T-helper 2 cell treated with Interferon-gamma antibody and Interleukin-4, amounts not matched to agents 100 ng/mL and 5 ng/mL, for 36 hours (primary cell): ENCODE measurements around the gene ZFAND2B. TPM values are rescaled to one million over a fixed set of nuclear protein-coding genes. Genes with fewer than 3 reads are reported as not detected.
"Not testable (repeated sequence)": the region's sequence is repeated elsewhere in the genome, so short reads cannot be mapped to it uniquely, and the experiment has no call there.

Experiments
- intact Hi-C: fragments of 100-400 bp; cut with micrococcal nuclease; formaldehyde crosslinking; loops from one replicate; pipeline ENCODE4 v1.15.1; 2023
- total RNA-seq: library from RNA; stranded (reverse); gene quantifications from 2 replicates; pipeline ENCODE4 v1.2.3, GENCODE V29; 2022

The ZFAND2B gene
- total RNA-seq, 1 donor from 2014 or later: 53.0 TPM

DNA sequence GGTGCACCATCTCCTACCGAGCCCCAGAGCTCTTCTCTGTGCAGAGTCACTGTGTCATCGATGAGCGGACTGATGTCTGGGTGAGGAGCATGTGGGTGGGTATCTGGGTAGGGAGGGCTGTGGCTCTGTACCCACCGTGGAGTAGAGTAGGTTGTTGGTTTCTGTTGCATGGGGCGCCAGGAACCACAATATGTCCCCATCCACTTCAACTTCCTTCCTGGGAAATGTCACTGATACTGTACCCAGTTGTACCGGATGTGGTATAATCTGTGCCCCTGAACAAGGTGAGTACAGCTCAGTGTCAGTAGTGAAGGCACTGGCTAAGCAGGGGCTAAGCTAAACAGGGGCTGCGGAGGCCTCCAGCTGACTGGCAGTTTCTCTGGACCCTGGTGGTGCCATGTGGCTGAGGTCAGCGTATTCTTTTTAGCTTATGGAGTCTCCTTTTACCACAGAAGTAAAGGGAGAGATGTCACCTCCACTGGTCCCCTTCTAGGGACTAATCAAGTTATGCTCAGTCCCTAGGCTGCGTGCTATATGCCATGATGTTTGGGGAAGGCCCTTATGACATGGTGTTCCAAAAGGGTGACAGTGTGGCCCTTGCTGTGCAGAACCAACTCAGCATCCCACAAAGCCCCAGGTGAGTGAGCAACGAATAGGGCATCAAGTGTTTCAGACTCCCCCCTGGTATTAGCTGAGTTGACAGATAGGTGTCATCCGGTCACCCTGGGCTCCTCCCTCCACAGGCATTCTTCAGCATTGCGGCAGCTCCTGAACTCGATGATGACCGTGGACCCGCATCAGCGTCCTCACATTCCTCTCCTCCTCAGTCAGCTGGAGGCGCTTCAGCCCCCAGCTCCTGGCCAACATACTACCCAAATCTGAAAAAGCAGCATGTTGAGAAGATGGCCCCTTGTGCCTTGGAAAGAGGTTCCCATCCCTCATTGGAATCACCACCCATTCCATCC, 41.4 kb downstream of the ZFAND2B start:
- intact Hi-C loops: loop anchor here (5.0 kb wide), 1 partner anchor 351 kb away; no protein-coding TSS in a partner anchor

DNA sequence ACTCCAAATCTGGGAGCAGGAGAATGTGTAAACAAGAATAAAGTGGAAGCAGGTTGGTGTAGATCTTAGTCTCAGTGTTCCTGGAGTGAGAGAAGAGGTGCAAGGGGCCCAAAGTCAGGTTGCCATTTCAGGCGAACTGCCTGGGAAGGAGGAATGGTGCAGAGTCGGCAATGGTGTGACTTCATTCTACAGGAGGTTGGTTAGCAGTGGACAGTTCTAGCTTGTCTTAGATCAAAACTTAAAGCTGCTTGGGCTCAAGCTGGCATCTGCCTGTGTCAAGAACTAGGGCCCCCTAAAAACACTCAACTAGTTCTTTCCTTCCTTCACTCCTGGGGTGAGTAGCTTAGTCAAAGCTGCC, 42.2 kb downstream of the ZFAND2B start:
- intact Hi-C loops: loop anchor here (5.0 kb wide), 1 partner anchor 352 kb away; no protein-coding TSS in a partner anchor

DNA sequence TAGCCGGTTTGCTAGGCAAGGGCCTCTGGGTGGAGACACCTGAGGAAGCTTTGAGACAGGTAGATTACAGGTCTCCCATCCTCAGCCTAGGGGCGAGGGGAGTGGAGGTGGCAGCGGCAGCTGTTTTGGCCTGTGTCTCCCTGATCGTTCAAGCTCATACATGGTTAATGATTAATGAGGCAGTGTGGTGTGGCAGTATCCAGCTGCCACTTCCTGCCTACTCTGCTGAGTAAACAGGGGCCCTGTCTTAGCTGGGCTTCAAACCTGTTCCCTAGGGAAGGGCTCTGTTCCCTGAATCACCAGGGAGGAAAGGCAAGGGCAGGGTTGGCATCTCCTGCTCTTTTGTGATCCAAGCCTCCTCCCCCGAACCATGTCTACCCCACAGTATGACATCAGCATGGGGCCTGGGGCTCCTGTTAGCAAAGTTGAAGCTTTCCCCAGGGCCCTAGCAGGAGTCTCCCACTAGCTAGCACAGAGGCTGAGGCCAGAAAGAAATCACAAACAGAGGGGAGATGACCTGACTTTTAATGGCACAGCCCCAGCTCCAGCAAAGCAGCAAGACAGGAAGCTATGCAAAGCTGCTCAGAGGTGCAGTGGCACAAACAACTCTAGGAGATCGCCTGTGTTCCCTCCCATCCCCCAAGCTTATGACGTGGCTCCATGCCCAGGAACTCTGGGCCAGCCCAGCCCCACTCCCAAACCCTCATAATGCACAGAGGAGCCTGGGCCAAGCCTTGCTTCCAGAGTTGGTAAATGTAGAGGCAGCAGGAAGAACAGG, 42.8 kb downstream of the ZFAND2B start:
- intact Hi-C loops: loop anchor here (5.0 kb wide), 1 partner anchor 352 kb away; no protein-coding TSS in a partner anchor

DNA sequence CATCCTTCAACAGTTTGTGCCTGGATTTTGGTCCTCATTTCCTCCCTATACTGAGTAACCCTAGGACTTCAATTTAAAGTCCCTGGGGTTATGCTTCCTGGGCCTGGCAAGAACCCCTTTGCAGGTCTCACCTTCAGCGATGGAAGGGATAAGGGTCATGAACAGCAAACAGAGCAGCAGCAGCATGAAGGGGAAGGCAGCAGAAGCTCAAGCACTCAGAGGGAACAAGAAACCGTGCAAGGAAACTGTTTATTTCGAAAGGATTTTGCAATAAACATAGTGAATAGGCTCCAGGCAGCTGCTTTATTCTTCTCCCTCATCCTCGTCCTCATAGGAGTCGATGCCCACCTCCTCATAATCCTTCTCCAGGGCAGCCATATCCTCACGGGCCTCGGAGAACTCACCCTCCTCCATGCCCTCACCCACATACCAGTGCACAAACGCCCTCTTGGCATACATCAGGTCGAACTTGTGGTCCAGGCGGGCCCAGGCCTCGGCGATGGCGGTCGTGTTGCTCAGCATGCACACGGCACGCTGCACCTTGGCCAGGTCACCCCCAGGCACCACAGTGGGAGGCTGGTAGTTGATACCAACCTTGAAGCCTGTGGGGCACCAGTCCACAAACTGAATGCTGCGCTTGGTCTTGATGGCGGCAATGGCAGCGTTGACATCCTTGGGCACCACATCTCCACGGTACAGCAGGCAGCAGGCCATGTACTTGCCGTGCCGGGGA, 43.6 kb downstream of the ZFAND2B start:
- intact Hi-C loops: no loop called here

DNA sequence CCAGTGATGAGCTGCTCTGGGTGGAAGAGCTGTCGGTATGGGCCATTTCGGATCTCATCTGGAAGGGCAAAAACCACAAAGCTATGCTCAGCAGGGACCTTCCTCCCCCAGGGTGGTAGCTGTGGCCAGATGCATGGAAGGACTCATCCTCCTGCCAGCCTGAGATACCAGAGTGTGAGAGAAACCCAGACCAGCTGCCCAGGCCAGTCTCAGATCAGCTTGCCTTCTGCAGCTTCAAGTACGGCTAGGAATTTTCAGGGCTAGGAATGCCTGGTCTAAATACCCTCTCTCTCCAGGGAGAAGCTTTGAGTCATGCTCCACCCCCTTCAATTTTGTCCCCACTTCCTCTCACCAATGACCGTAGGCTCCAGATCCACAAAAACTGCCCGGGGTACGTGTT, 45.1 kb downstream of the ZFAND2B start:
- intact Hi-C loops: no loop called here

DNA sequence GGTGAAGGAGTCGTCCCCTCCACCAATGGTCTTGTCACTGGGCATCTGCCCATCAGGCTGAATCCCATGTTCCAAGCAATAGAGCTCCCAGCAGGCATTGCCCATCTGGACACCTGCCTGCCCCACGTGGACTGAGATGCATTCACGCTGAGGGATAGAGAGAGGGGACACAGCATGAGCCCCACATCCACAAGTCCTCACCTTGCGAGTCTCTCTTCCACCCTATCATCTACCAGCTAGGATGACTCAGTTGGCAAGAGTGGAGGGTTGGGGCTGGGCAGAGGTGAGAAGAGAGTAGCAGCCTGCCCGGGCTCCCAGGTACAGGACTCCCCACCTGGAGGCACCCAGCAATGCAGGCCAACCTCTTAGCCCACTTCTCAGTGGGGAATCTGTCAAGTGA, 45.5 kb downstream of the ZFAND2B start:
- intact Hi-C loops: no loop called here

DNA sequence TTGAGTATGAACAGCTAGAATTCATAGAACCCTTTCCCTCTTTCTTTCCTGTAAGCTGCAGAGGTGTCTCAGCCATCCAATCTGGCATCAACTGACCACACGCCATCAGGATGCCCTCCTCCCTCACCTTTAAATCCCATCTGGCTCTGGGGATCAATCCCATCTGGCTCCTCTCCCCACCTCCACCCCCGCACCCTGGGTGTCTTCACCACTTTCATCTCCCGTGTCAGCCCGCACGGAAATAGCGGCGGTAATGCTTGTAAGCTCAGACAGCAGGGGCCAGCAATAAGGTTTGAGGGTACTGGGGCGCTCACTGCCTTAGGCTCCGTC, 46.0 kb downstream of the ZFAND2B start:
- intact Hi-C loops: no loop called here

DNA sequence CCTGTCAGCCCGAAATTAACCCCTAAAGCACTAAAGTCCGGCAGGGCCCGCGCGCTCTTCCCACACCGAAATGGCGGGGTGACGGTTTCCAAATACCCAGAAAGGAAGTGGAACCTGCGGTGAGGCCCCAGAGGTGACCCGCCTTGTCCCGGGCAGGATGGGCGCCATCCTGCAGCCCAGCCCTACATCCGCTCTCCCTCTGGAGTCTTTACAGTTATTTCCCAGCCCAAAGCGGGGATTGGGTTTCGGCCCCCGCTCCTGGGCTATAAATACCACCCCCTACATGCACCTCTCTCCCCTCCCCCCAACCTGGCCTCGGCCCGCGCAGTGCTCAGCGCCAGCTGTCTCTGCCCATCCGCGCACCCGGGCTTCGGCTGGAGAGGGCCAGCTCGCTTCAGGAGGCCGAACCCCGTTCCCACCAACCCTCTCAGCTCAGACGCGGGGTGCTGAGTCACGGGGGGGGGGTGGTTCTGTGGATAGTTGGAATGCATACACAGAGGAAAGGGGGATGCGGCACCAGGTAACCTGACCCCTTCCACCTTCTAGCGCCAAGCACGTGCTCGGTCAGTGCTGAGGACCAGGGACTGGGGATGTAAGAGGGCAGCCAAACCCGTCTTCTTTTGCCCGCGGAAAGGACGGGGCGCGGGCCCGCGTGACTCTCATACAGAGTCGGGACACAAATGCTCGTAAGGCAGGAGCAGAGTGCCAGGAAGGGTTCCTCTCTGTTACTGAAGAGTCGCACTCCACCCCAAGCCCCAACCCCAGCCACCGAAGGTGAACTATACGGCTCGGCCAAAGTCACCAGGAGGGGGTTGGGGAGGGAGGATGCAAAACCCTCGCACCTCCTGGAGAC, 46.5 kb downstream of the ZFAND2B start, which contains the start of gene TUBA4B:
TSS of gene TUBA4B (plus strand) at position 344 of the 853 bp plus-strand sequence. CDS start at position 509, 165 bp downstream.
- intact Hi-C loops: loop anchor here (1.0 kb wide), 9 partner anchors 8 to 685 kb away; partner anchors contain the start of genes ANKZF1, ATG9A, CNOT9 and DNAJB2

DNA sequence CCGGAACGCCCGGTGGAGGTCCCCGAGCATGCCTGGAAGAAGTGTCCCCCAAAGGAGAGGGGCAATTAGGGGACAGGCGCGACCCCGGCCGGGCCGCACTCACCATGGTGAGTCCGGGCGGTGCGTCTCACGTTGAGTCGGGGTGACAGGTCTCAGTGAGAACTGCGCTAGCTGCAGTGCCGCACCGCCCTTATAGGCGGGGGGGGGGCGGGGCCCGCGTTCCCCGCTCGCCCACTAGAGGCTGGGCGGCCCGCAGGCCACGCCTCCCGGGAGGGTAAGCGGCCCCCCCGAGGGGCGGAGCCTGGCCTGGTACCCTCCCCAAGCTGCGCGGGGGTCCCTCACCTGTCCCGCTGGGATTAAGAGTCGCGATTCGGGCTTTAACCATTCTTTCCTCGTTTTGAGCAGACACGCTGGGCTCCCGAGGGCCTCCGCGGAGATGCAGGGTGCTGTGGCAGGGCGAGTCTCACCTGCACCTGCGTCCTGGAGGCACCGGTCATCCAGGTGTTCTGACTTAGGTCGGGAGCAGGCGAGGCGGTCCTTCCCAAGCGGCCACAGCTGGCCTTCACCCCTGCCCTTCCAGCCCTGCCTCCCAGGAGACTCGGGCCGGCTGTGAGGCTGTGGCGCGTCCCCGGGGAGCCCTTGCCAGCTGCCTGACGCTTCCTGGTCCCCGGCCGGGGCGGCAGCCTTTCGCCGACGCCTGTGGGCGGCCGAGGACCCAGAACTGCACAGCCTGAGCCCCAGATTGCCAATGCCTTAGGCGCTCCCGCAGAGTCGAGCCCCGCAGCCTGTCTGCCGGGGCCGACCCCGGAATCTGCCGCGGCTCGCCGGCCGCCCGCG, 47.4 kb downstream of the ZFAND2B start, which contains the start of gene TUBA4A:
TSS of gene TUBA4A (minus strand) at position 166 of the 837 bp plus-strand sequence. CDS start at position 106, 60 bp downstream.
- intact Hi-C loops: loop anchor here (1.0 kb wide), 9 partner anchors 9 to 686 kb away; partner anchors contain the start of genes ANKZF1, ATG9A, CNOT9 and DNAJB2

DNA sequence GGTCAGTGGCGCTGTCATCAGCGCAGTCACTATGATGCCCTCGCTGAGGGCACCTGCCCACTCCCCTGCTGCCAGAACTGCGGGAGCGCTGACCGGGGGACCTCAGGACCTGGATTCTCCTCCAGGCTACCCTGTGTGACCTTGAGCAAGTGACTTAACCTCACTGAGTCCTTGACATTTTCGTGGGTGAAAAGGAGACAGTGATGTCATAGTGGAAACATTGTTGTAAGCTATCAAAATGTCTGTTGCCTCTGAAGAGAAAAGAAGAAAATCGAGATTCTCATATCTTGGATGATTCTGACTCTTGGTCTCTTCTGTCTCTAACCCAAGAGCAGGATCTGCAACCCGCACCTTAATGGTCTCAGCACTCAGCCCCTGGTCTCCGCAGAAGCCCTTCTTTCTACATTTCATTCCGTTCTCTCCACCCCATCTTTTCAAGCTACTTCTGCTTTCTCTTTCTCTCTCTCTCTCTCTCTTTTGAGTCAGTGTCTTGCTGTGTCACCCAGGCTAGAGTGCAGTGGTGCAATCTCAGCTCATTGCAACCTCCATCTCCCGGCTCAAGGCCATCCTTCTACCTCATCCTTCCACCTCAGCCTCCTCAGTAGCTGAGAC, 48.1 kb downstream of the ZFAND2B start:
- intact Hi-C loops: no loop called here

DNA sequence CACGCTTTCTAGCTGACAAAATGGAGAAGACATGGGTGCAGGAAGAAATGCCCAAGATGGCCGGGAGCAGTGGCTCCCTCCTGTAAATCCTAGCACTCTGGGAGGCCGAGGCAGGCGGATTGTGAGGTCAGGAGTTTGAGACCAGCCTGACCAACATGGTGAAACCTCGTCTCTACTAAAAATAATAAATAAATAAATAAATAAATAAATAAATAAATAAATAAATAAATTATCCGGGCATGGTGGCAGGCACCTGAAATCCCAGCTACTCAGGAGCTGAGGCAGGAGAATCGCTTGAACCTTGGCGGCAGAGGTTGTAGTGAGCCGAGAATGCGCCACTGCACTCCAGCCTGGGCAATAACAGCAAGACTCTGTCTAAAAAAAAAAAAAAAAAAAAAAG, 52.4 kb downstream of the ZFAND2B start:
- intact Hi-C loops: not testable (repeated sequence)

Other genes starting within 250 kb of the ZFAND2B start
- gene CDK5R2, start 247.1 kb upstream of the ZFAND2B start, total RNA-seq: not detected in 2 replicates
- gene FEV, start 221.6 kb upstream of the ZFAND2B start, total RNA-seq: not detected in 2 replicates
- gene CRYBA2, start 213.4 kb upstream of the ZFAND2B start, total RNA-seq: not detected in 2 replicates
- not detected in 2 replicates for gene CFAP65, start 165.3 kb upstream of the ZFAND2B start, total RNA-seq
- gene IHH, start 145.9 kb upstream of the ZFAND2B start, total RNA-seq: 0.20 TPM in 1 of 2 replicates, not detected in the other
- 18.8 and 20.0 TPM in 2 replicates for gene NHEJ1, start 46.0 kb upstream of the ZFAND2B start, total RNA-seq
- gene SLC23A3, start 36.8 kb upstream of the ZFAND2B start, total RNA-seq: 1.5 and 2.1 TPM in 2 replicates
- gene CNPPD1, start 29.9 kb upstream of the ZFAND2B start, total RNA-seq: 67.3 and 70.8 TPM in 2 replicates
- 79.8 and 81.1 TPM in 2 replicates for gene RETREG2, start 28.5 kb upstream of the ZFAND2B start, total RNA-seq
- 13.8 and 14.0 TPM in 2 replicates for gene ABCB6, start 12.2 kb downstream of the ZFAND2B start, total RNA-seq
- 37.2 and 51.6 TPM in 2 replicates for gene ATG9A, start 22.9 kb downstream of the ZFAND2B start, total RNA-seq
- 80.1 and 83.0 TPM in 2 replicates for gene ANKZF1, start 23.0 kb downstream of the ZFAND2B start, total RNA-seq
- 3.7 and 5.7 TPM in 2 replicates for gene GLB1L, start 38.7 kb downstream of the ZFAND2B start, total RNA-seq
- 25.1 and 29.8 TPM in 2 replicates for gene STK16, start 38.7 kb downstream of the ZFAND2B start, total RNA-seq
- gene TUBA4B, start 46.5 kb downstream of the ZFAND2B start, total RNA-seq: not detected in 2 replicates
- gene TUBA4A, start 47.1 kb downstream of the ZFAND2B start, total RNA-seq: 331 and 334 TPM in 2 replicates
- gene DNAJB2, start 72.6 kb downstream of the ZFAND2B start, total RNA-seq: 32.1 and 34.0 TPM in 2 replicates
- gene PTPRN, start 102.6 kb downstream of the ZFAND2B start, total RNA-seq: not detected in 2 replicates
- not detected in 2 replicates for gene RESP18, start 126.0 kb downstream of the ZFAND2B start, total RNA-seq
- 67.6 and 80.2 TPM in 2 replicates for gene DNPEP, start 181.1 kb downstream of the ZFAND2B start, total RNA-seq
- not detected in 2 replicates for gene DES, start 211.6 kb downstream of the ZFAND2B start, total RNA-seq
- gene SPEG, start 228.1 kb downstream of the ZFAND2B start, total RNA-seq: 0.32 and 0.75 TPM in 2 replicates